ENCODE measurements around the gene CCDC146.

The CCDC146 gene

GRCh38 chr7:77244222-77244934 is 122.0 kb downstream of the CCDC146 start:
- H3K4me3 ChIP-seq (ENCODE audit: low read depth, low read length): peak overlapping the region; percentile 58
- TF ChIP-seq MYC (IDR thresholded peaks at IDR 0.05; ENCODE audit: low read depth, low read length) (peak; percentile 20; the same call in 1 of the 2 replicates), MAX (IDR thresholded peaks at IDR 0.05; ENCODE audit: low read depth, low read length) (peak; percentile 32; the same call in 1 of the 2 replicates), POLR2A (IDR thresholded peaks at IDR 0.05; ENCODE audit: extremely low read depth, insufficient read length) (no peak)
- peak; percentile 74 for DNase-seq (ENCODE audit: low read depth)

GRCh38 chr7:77245015-77245755 is 122.8 kb downstream of the CCDC146 start:
- TF ChIP-seq POLR2A (IDR thresholded peaks at IDR 0.05; ENCODE audit: extremely low read depth, insufficient read length) (no peak), MYC (IDR thresholded peaks at IDR 0.05; ENCODE audit: low read depth, low read length) (peak; percentile 96), MAX (IDR thresholded peaks at IDR 0.05; ENCODE audit: low read depth, low read length) (peak; percentile 94)
- TF ChIP-seq, protein P1, sequence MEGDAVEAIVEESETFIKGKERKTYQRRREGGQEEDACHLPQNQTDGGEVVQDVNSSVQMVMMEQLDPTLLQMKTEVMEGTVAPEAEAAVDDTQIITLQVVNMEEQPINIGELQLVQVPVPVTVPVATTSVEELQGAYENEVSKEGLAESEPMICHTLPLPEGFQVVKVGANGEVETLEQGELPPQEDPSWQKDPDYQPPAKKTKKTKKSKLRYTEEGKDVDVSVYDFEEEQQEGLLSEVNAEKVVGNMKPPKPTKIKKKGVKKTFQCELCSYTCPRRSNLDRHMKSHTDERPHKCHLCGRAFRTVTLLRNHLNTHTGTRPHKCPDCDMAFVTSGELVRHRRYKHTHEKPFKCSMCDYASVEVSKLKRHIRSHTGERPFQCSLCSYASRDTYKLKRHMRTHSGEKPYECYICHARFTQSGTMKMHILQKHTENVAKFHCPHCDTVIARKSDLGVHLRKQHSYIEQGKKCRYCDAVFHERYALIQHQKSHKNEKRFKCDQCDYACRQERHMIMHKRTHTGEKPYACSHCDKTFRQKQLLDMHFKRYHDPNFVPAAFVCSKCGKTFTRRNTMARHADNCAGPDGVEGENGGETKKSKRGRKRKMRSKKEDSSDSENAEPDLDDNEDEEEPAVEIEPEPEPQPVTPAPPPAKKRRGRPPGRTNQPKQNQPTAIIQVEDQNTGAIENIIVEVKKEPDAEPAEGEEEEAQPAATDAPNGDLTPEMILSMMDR (IDR thresholded peaks at IDR 0.05; ENCODE audit: low read depth, low read length): no peak
- DNase-seq (ENCODE audit: low read depth): peak; percentile 86
- peak overlapping the region; percentile 58 for H3K4me3 ChIP-seq (ENCODE audit: low read depth, low read length)

DNA sequence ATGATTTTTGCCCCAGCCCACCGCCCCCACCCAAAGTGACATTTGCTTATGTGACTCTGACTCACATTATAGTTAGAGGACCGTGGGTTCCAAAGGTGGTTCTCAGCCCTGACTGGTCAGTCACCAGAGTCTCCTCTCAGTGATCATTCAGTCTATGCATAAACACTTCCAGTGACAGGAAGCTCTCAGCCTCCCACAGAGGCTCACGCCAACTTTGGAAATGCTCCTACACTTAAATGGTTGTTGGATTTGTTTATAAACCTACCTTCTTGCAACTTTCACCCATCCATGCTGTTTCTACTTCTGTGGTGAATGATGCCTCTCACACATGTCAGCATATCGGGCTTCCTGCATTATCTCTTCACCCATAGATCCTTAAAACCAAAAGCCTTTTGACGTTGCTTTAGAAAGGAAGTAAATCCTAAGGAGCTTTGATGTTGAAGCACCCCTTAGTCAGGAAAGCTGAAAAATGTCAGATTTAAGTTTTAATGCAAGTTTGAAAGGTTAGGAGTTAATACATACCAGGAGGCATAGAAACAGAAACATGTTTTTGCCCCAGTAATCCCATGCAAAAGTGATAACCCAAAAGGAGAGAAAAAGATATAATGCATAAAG is 123.7 kb downstream of the CCDC146 start:
- TF ChIP-seq MYC (IDR thresholded peaks at IDR 0.05; ENCODE audit: low read depth, low read length) (no peak), POLR2A (IDR thresholded peaks at IDR 0.05; ENCODE audit: extremely low read depth, insufficient read length) (peak; percentile 4), MAX (IDR thresholded peaks at IDR 0.05; ENCODE audit: low read depth, low read length) (0 out of 2 replicates have a peak, but pooled peaks have one; percentile 41)
- TF ChIP-seq, protein P1 (IDR thresholded peaks at IDR 0.05; ENCODE audit: low read depth, low read length): no peak
- H3K4me3 ChIP-seq (ENCODE audit: low read depth, low read length): peak overlapping the region; percentile 58
- DNase-seq (ENCODE audit: low read depth): peak; percentile 63

GRCh38 chr7:77247206-77247850 is 124.9 kb downstream of the CCDC146 start:
- TF ChIP-seq MAX (IDR thresholded peaks at IDR 0.05; ENCODE audit: low read depth, low read length): 0 out of 2 replicates have a peak, but pooled peaks have one; percentile 14
- TF ChIP-seq MYC (IDR thresholded peaks at IDR 0.05; ENCODE audit: low read depth, low read length): no peak
- TF ChIP-seq, protein P1 (IDR thresholded peaks at IDR 0.05; ENCODE audit: low read depth, low read length): peak; percentile 95
- no peak for TF ChIP-seq POLR2A (IDR thresholded peaks at IDR 0.05; ENCODE audit: extremely low read depth, insufficient read length)
- no peak overlapping the region for H3K4me3 ChIP-seq (ENCODE audit: low read depth, low read length)
- DNase-seq (ENCODE audit: low read depth): peak; percentile 94

GRCh38 chr7:77248154-77248553 is 125.7 kb downstream of the CCDC146 start:
- no peak for DNase-seq (ENCODE audit: low read depth)
- no peak for TF ChIP-seq MYC (IDR thresholded peaks at IDR 0.05; ENCODE audit: low read depth, low read length)
- TF ChIP-seq, protein P1 (IDR thresholded peaks at IDR 0.05; ENCODE audit: low read depth, low read length): no peak
- TF ChIP-seq MAX (IDR thresholded peaks at IDR 0.05; ENCODE audit: low read depth, low read length): no peak
- no peak for TF ChIP-seq POLR2A (IDR thresholded peaks at IDR 0.05; ENCODE audit: extremely low read depth, insufficient read length)
- no peak overlapping the region for H3K4me3 ChIP-seq (ENCODE audit: low read depth, low read length)
